K562 (cell line): ENCODE measurements around the gene SEMA6B. TPM values are rescaled to one million over a fixed set of nuclear protein-coding genes. Genes with fewer than 3 reads are reported as not detected.
A peak's percentile ranks its signal among the peaks of the same experiment; 100 is the strongest.

Source experiments
- ATF7 ChIP-seq: fragments of 450-650 bp; IDR thresholded peaks from 2 replicates; pipeline ENCODE4 v1.7.1; 2014; ENCODE audit warnings: mild to moderate bottlenecking, moderate library complexity
- BCOR ChIP-seq: fragments of 450-650 bp; IDR thresholded peaks from 2 replicates; pipeline ENCODE4 v1.6.1; 2016
- CREM ChIP-seq: IDR thresholded peaks from 2 replicates; pipeline ENCODE4 v1.6.1; 2014; ENCODE audit warnings: antibody characterized with exemption, low read depth
- CTCF ChIP-seq, 3 experiments: IDR thresholded peaks in 2 of 3; conservative IDR thresholded peaks in 1 of 3; 2 replicates each; pipeline ENCODE4 v1.5.1; 2011 to 2012; ENCODE audit warnings: low read length in 3 of 3, mild to moderate bottlenecking in 3 of 3, control low read depth in 2 of 3, improper control_type of control experiment in 1 of 3, inconsistent platforms in 1 of 3, low read depth in 1 of 3, mixed read lengths in 1 of 3, moderate library complexity in 1 of 3; ENCODE audit not compliant: insufficient read depth in 2 of 3
- HCFC1 ChIP-seq: IDR thresholded peaks from 2 replicates; pipeline ENCODE4 v1.6.1; 2012; ENCODE audit warnings: low read depth, low read length, improper control_type of control experiment
- JUND ChIP-seq, 2 experiments: IDR thresholded peaks; 2 replicates in 1 of 2; 3 replicates in 1 of 2; pipeline ENCODE4 v1.6.1; 2011; ENCODE audit warnings: borderline replicate concordance in 2 of 2, low read depth in 2 of 2, low read length in 2 of 2, improper control_type of control experiment in 1 of 2, missing biosample characterization in 1 of 2, missing genetic modification characterization in 1 of 2, missing genetic modification reagents in 1 of 2
- L3MBTL2 ChIP-seq: fragments of 450-650 bp; IDR thresholded peaks from 2 replicates; pipeline ENCODE4 v1.6.1; 2016; ENCODE audit warnings: mild to moderate bottlenecking, moderate library complexity
- LARP7 ChIP-seq: fragments of 450-650 bp; IDR thresholded peaks from 2 replicates; pipeline ENCODE4 v1.6.1; 2016
- NRF1 ChIP-seq, 2 experiments: fragments of 450-650 bp; IDR thresholded peaks in 1 of 2; conservative IDR thresholded peaks in 1 of 2; 2 replicates each; pipeline ENCODE4 v1.6.1; 2014; ENCODE audit warnings: mild to moderate bottlenecking in 2 of 2
- SMC3 ChIP-seq: conservative IDR thresholded peaks from 2 replicates; pipeline ENCODE4 v1.6.1; 2011; ENCODE audit warnings: low read depth, low read length, improper control_type of control experiment; ENCODE audit not compliant: insufficient read depth
- SOX6 ChIP-seq: fragments of 450-650 bp; IDR thresholded peaks from 2 replicates; pipeline ENCODE4 v1.6.1; 2014; ENCODE audit warnings: mild to moderate bottlenecking
- U2AF1 ChIP-seq: fragments of 200-400 bp; formaldehyde crosslinking; optimal IDR thresholded peaks from 2 replicates; pipeline ENCODE3; 2017; ENCODE audit warnings: mild to moderate bottlenecking, low read depth, low read length, moderate library complexity
- polyA plus RNA-seq, 8 experiments: library from polyadenylated mRNA; depleted of rRNA in 4 of 8; stranded (reverse) in 5 of 8; unstranded in 3 of 8; fragments of >200 nt; fragmentation: Nextera tagmentation in 2 of 8; fragmentation: Illumina TruSeq in 1 of 8; extraction: Ambion mirVana in 2 of 8; extraction: Trizol in 1 of 8; gene quantifications; 2 replicates each; pipeline versions ENCODE4 v1.2.1 to v1.2.3, GENCODE V29; 2011 to 2014; ENCODE audit warnings: inconsistent platforms in 1 of 8, missing spikeins in 1 of 8
- total RNA-seq, 7 experiments: library from RNA; depleted of rRNA in 6 of 7; stranded (reverse); fragments of >200 nt in 6 of 7; fragmentation: Illumina TruSeq in 2 of 7; extraction: Trizol in 2 of 7; gene quantifications; 2 replicates each; pipeline versions ENCODE4 v1.2.1 to v1.2.3, GENCODE V29; 2011 to 2021; ENCODE audit warnings: low replicate concordance in 1 of 7
- TF ChIP-seq, protein P1 (sequence below), 2 experiments: fragments of 450-650 bp in 1 of 2; sonication (generic) in 1 of 2; formaldehyde crosslinking in 1 of 2; IDR thresholded peaks; 2 replicates each; pipeline versions ENCODE4 v1.7.1 to v1.9.0; 2016 to 2022; ENCODE audit warnings: inconsistent platforms in 1 of 2, mild to moderate bottlenecking in 1 of 2, missing genetic modification reagents in 1 of 2
- TF ChIP-seq, protein P2 (sequence below): sonication (generic); formaldehyde crosslinking; IDR thresholded peaks from 2 replicates; pipeline ENCODE4 v1.8.0; 2022; ENCODE audit warnings: missing genetic modification reagents, mild to moderate bottlenecking, moderate library complexity, borderline replicate concordance

The SEMA6B gene
- total and polyA plus RNA-seq, 9 of the 15 experiments (the other 6 are each of a cell fraction or from before 2014, with no cell fraction given) = 0.65 to 4.6 (median 2.5) TPM; not detected in 2

GRCh38 chr19:4589579-4590410, 30.3 kb upstream of the SEMA6B start (continued):
- TF ChIP-seq, protein P1, sequence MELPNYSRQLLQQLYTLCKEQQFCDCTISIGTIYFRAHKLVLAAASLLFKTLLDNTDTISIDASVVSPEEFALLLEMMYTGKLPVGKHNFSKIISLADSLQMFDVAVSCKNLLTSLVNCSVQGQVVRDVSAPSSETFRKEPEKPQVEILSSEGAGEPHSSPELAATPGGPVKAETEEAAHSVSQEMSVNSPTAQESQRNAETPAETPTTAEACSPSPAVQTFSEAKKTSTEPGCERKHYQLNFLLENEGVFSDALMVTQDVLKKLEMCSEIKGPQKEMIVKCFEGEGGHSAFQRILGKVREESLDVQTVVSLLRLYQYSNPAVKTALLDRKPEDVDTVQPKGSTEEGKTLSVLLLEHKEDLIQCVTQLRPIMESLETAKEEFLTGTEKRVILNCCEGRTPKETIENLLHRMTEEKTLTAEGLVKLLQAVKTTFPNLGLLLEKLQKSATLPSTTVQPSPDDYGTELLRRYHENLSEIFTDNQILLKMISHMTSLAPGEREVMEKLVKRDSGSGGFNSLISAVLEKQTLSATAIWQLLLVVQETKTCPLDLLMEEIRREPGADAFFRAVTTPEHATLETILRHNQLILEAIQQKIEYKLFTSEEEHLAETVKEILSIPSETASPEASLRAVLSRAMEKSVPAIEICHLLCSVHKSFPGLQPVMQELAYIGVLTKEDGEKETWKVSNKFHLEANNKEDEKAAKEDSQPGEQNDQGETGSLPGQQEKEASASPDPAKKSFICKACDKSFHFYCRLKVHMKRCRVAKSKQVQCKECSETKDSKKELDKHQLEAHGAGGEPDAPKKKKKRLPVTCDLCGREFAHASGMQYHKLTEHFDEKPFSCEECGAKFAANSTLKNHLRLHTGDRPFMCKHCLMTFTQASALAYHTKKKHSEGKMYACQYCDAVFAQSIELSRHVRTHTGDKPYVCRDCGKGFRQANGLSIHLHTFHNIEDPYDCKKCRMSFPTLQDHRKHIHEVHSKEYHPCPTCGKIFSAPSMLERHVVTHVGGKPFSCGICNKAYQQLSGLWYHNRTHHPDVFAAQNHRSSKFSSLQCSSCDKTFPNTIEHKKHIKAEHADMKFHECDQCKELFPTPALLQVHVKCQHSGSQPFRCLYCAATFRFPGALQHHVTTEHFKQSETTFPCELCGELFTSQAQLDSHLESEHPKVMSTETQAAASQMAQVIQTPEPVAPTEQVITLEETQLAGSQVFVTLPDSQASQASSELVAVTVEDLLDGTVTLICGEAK (IDR thresholded peaks at IDR 0.05) = 0 out of 2 replicates have a peak, but pooled peaks have one; percentile 45
- TF ChIP-seq, protein P1 (CRISPR knock-in tag; IDR thresholded peaks at IDR 0.05) = no peak
- TF ChIP-seq BCOR = peak; percentile 59
- TF ChIP-seq, protein P2, sequence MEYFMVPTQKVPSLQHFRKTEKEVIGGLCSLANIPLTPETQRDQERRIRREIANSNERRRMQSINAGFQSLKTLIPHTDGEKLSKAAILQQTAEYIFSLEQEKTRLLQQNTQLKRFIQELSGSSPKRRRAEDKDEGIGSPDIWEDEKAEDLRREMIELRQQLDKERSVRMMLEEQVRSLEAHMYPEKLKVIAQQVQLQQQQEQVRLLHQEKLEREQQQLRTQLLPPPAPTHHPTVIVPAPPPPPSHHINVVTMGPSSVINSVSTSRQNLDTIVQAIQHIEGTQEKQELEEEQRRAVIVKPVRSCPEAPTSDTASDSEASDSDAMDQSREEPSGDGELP (CRISPR knock-in tag) = peak; percentile 33; the same call in 1 of the 2 replicates
- peak; percentile 73 to 77 (median 74) for TF ChIP-seq CTCF (IDR thresholded peaks at IDR 0.05 in 2 of 3, conservative IDR thresholded peaks at IDR 0.05 in 1 of 3; ENCODE audit: insufficient read depth in 2 of 3, low read depth in 1 of 3, low read length in 3 of 3)
- 0 out of 4 replicates have a peak, but pooled peaks of 1 of the 2 experiments have one; percentile 17 for TF ChIP-seq NRF1 (conservative IDR thresholded peaks at IDR 0.05 in 1 of 2, IDR thresholded peaks at IDR 0.05 in 1 of 2)
- no peak for TF ChIP-seq U2AF1
- TF ChIP-seq L3MBTL2 = peak; percentile 72
- 0 out of 2 replicates have a peak, but pooled peaks have one; percentile 42 for TF ChIP-seq ATF7
- peak; percentile 45 for TF ChIP-seq SMC3
- TF ChIP-seq HCFC1 = 0 out of 2 replicates have a peak, but pooled peaks have one; percentile 13
- peak; percentile 24; the same call in 1 of the 2 replicates for TF ChIP-seq SOX6
- peak; percentile 48; the same call in 1 of the 2 replicates for TF ChIP-seq CREM
- TF ChIP-seq LARP7 = no peak
- TF ChIP-seq JUND (IDR thresholded peaks at IDR 0.05; ENCODE audit: borderline replicate concordance, low read depth, low read length) = 0 out of 2 replicates have a peak, but pooled peaks have one; percentile 38
- TF ChIP-seq JUND (tag; IDR thresholded peaks at IDR 0.05; ENCODE audit: borderline replicate concordance, low read depth, low read length) = no peak; the same call in 2 of the 3 replicates
